Measurements from ENCODE around the gene SPOCK1.

Gene SPOCK1

DNA sequence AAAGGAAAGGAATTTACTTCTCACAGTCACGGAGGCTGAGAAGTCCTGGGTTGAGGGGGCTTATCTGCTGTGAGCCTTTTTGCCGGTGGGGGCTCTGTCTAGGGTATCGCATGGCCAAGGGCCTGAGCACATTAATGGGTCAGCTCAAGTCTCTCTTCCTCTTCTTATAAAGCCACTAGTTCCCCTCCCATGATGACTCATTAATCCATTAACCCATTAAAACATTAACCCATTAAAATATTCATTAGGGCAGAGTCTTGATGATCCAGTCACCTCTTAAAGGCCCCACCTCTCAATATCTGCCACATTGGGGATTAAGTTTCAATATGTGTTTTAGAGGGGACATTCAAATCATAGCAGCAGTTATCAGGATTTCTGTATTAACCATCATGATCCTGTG lies 406.3 kb downstream of the SPOCK1 start:
- no peak for DNase-seq

- no peak for DNase-seq
These were observed 407.7 kb downstream of the SPOCK1 start for GRCh38 chr5:137091472-137091871.

GRCh38 chr5:137090721-137091120 lies 408.4 kb downstream of the SPOCK1 start:
- no peak for DNase-seq

DNA sequence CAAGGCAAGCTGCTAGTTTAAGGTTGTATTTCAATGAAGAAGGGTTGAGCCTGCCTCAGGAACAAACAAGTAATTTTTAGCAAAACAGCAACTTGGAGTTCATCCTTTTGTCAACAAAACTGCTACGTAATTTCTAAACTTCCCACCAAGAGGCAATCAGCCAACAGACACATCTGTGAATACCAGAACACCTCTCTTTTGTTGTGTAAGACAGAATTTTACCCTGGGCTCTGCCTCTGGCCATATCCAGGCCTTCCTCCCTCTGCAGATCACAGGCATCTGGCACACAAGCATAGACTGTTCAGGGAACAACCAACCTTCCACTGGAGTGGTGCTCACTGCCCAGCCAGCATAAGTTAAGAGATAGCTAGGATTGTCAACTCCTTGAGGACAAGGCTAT lies 409.0 kb downstream of the SPOCK1 start:
- no peak for DNase-seq

DNA sequence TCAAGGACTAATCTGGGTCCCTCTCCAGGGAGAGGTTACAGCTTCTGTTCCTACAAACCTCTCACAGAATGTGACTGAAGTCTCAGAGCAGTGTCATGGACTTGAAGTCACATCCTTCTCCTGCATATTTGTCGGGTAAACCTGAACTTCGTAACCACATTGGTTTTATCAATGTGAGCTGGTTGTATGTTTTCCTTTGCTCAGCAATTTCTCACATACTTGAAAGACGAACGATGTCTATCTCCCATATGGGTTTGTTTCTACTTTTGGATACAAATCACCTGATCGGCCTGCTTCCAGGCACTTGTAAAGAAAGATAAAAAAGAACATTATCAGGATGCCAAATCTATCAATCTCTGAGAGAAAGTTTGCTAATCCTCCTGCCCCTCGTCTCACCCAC lies 411.0 kb downstream of the SPOCK1 start:
- no peak for DNase-seq

DNA sequence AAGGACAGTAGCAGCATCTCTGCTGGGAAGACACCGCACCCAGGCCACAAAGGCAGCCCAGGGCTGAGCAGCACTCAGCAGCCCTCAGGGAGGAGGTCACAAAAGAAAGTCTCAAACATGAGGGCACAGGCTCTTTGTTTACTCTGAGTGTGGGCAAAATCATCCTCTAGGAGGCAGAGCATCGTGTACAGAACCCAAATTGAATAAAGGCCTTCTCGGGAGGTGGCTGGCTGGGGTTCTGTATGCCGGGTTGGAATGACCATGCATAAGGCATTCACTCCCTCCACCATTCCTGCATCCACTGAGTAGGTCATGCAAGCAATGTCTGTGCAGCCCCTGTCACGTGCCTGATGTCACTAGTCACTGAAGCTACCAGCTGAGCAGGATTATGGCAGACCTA lies 412.8 kb downstream of the SPOCK1 start:
- DNase-seq: no peak

DNA sequence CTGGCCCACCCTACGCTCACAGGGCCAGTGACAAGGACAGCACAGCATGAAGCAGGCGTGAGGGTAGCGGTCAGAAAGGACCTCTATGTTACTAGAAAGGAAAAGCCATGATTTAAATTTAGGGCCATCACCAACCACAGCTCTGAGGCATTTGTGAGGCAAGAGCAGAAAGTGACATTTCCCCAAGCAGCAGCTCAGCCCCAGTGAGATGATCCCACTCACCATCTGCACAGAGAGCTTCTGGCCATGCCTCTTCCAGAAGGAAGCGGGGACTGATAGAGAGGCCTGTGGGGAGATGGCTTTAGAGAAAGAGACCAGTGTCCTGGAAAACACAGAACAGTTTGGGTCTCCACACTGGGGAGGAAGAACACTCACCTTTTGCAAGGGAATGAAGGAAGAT lies 413.9 kb downstream of the SPOCK1 start:
- no peak for DNase-seq

DNA sequence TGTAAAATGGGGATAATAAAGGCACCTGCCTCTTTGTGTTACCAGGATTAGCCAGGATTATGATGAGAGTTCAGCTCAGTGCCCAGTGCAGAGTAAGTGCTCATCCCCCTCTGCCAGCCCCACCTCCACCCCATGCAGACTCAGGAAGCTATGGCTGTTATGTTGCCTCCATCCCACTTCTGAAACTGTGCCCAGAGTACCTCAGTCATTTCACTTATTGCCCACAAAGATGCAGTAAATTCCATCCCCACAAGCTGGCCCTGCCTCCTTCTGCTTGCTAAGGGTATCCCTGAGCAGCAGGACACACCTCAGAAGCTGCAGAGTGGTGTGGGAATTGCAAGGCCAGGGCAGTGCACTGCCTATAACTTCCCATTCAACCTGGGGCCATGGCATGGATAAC lies 415.1 kb downstream of the SPOCK1 start:
- no peak for DNase-seq

DNA sequence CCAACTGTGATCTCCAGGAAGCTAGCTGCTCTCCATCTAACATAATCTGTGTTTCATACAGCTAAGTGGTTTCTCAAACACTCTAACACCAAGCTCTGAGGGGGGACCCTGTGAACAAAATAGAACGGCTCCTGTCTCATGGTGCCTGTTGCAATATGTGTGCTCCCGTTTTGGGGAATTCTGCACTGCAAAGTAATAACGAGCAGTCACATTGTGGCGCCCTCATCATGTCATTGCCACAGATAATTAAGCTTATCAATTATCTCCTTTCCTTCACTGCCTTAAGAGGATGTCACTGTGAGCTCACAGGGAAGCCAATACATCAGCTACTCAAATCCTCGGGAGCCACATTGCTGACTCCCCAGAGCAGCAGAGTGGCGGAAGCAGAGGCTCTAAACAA lies 416.2 kb downstream of the SPOCK1 start:
- DNase-seq: no peak

- no peak for DNase-seq
These were observed 420.9 kb downstream of the SPOCK1 start for GRCh38 chr5:137078171-137078665.

DNA sequence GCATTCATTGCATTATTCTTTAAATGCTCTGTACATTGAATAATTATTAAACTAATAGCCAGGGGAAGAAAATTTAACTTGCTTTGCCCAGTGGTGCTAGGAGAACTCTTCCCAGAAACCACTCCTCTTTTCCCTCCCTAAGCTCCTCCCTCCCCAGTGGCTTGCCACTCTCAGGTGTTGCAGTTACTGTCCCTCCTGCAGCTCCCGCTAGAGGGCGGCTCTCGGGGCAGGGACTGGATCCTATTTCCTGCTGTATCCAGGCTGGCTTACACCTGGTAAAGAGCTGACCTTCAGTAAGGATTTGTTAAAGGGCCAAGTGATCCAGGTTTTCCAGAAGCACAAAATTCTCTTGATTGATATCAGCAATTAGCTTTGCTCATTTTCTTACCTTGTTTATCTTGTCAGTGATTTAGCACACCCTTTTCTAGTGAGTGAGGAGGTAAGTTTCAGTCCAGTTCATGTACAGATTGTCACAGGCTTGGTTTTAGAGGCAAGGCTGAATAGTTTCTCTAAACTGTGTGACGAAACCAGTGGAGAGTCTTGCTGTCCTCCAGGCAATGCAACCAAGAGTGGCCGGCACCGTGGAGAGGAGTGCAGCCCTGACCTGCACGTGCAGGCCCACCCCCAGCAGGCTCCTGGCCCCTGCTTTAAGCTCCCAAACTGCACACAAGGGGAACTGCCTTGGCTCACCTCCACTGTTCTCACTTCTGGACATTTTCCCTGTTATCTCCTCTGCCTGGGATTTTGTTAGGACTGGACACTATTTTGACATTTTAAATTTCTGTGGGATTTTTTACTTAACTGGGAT lies 423.8 kb downstream of the SPOCK1 start:
- peak; percentile 2 for DNase-seq

- DNase-seq: no peak
These were observed 425.9 kb downstream of the SPOCK1 start for GRCh38 chr5:137073189-137073588.

DNA sequence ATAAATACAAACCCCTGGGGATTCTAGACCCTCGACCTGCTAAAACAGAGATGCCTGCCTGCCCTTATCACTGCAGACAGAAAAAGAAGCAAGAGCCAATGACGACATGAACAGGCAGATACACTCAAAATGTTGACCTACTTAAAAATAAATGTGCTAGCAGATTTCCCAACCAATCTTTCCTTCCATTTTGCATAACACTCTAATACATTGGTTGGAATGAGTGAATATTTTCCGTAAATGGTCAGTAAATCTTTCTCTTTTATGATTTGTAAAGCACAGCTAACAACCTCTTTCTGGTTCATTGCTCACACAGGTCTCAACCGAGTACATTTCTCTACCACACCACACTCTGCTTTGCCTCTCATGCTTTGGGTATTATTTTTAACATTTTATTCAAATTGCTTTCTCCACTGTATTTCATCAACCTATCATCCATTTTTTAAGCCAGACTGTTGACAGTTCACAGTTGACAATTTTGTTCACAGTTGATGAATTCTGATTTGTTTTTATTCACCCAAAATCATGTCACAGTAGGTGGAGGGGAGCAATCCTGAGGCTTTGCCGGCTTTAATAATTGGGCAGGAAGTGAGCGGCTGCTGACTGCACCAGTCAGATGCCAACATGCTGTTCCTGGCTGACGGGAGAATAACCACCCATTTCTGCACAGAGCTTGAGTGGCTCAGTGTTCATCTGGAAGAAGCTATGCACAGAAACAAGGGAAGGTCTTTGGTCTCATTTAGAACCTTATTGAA lies 426.6 kb downstream of the SPOCK1 start:
- no peak for DNase-seq

DNA sequence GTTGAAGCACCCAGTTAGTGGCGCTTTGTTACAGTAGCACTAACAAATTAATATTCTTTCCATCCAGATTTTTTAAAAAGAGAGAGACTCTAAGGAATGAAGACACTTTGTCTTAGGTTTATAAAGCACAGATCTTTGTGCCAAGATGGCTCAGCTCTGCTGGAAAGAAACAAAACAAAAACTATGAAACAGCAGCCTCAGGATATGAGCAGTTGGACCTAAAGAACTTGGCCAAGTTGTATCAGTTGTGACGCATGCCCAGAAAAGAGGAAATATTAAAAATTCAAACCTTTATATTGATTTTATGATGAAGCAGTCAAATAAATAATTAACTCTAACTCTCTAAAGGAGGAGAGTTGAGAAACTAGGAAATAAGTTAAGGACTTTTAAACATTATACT lies 427.2 kb downstream of the SPOCK1 start:
- no peak for DNase-seq

DNA sequence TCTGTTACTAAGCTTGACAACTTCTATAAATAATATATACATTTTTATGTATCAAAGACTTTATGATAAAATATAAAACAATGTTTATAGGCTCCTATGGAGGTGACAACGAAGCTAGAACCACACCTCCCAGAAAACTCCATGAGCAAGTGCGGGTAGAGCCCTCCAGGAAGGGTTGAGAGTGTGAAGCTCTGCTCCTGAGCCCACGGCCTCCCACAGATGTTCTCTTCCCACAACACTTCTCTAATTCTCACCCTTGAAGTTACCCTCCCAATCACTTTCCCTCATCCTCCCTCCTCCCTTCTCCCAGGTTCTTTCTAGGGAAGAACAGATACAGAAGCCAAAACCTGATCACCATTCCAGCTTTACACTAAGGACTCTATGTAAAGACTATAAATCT lies 427.6 kb downstream of the SPOCK1 start:
- DNase-seq: no peak

DNA sequence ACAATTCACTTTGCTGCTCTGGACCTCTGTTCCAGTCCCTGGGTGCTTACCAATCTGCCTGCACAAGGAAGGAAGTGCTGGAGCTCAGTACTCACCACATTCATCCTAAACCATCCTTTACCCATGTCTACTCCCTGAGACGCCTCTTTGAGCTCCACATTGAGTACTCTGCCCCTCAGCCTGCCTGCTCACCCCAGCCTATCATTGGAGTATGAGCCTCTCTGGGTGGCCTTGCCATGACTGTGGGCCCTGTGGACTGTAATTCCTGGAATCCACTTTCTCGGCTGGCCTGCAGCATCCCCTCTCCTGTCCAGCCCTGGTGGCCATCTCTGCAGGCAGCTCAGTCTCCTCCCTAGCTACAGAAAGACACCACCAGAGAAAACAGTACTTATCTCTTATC lies 428.6 kb downstream of the SPOCK1 start:
- no peak for DNase-seq

DNA sequence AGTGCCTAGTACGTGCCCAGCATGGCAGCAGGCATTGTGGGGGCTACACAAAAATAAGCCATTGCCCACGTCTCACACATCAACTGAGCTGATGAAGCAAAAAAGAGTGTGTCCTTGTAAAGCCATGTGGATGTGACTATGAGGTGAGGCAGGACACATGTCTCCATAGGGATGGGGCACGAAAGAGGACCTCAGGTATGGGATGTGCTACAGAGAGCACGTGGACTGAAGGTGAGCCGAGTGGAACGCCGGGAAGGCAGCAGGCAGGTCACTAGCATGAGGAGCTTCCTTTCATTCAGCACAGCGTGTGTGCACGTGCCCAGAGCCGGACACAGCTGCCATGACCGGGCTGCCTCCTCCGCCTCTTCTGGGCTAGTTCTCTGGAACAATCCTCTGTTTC lies 429.8 kb downstream of the SPOCK1 start:
- no peak for DNase-seq

GRCh38 chr5:137061382-137061781 lies 437.7 kb downstream of the SPOCK1 start:
- DNase-seq: no peak

- DNase-seq: no peak
These were observed 441.0 kb downstream of the SPOCK1 start for GRCh38 chr5:137058089-137058488.

DNA sequence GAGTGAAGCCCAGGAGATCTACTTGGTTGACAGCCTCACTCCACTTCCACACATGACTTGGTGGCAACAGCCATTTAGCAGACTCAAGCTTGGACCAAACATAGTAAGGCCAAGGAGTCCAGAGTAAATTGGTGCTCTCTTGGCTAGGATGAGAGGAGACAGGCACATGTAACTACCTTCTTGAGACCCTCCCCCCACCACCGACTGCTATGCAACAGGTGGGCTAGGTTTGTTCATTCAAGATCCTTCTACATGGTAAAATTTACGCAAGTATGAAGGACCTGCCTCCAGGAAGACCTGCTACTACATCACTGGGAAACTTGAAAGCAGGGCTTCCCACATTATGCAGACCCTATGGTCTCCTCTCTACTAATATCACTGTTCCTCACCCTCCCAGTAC lies 442.4 kb downstream of the SPOCK1 start:
- DNase-seq: no peak

DNA sequence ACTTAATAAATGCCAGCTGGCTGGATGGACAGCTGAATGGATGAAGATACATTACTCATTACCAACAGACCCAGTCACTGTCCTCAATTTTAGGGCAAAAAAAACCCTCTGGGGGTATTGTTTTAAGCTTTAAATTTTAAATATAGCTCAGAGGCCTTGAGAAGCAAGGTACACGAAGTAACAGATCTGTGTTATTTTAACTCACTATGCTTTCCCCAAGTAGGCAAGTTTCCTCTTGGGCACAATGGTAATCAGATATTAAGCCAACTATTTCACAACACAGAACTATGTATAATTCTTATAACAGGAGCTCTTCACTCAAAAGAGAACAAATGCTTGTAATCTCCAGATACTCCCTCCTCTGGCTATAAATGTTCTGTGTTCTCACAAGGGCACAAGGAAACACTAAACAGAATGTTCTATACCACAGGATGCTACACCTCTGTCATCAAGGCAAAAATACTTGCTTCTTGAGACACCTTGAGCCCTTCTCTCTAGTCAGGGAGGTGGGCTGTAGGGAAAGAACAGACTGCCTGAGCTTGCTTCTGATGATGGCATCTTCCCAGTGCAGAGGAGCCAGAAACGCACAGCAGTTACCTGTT lies 443.8 kb downstream of the SPOCK1 start:
- DNase-seq: no peak

DNA sequence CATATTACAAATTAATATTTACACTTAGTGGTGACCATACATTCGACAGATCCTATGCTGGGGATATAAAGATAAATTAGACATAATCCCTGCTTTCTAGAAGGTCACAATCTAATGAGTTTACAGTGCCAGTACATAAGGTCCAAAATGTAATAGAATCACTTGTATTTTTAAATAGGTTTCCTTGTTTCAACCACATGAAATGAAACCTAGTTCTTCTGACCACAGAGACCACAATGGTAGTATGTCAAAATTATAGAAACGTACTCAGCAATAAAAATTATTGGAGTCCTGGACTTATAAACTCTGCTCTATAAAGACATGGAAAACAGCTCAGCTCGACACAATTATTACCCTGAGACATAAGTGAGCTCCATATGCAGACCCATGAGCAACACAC lies 444.3 kb downstream of the SPOCK1 start:
- no peak for DNase-seq

GRCh38 chr5:137054335-137054734 lies 444.8 kb downstream of the SPOCK1 start:
- DNase-seq: no peak

GRCh38 chr5:137051161-137051560 lies 448.0 kb downstream of the SPOCK1 start:
- no peak for DNase-seq
